ENCODE data around the gene PDLIM4.

The PDLIM4 gene

DNA sequence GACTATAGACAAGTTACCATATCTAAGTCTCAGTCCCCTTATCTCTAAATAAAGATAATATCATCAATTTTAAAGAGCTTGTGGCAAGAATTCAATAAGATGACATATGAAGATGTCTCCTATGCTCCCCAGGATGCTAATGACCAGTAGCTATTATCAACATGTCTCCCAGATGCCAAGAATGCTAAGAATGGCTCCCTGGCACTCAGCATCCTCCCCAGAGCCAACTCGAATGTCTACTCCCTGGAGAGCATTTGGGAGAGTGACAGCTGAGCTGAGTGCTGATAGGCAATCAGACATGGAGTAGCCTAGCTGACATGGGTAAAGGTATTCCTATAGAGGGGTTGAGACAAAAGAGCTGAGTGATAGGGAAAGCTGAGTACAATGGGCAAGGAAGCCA lies 45.7 kb upstream of the PDLIM4 start:
- no peak overlapping the region for H3K4me3 ChIP-seq (ENCODE audit: low read depth, low read length)
- DNase-seq: no peak
- no peaks in the 10 kb centered on the region for H3K9me3 ChIP-seq
- H3K27me3 ChIP-seq: no peaks in the 10 kb centered on the region
- peaks cover 3% of the 10 kb centered on the region; the same call in 1 of the 2 replicates for H3K4me1 ChIP-seq
- no peaks in the 10 kb centered on the region for H3K36me3 ChIP-seq
- TF ChIP-seq, protein P1, sequence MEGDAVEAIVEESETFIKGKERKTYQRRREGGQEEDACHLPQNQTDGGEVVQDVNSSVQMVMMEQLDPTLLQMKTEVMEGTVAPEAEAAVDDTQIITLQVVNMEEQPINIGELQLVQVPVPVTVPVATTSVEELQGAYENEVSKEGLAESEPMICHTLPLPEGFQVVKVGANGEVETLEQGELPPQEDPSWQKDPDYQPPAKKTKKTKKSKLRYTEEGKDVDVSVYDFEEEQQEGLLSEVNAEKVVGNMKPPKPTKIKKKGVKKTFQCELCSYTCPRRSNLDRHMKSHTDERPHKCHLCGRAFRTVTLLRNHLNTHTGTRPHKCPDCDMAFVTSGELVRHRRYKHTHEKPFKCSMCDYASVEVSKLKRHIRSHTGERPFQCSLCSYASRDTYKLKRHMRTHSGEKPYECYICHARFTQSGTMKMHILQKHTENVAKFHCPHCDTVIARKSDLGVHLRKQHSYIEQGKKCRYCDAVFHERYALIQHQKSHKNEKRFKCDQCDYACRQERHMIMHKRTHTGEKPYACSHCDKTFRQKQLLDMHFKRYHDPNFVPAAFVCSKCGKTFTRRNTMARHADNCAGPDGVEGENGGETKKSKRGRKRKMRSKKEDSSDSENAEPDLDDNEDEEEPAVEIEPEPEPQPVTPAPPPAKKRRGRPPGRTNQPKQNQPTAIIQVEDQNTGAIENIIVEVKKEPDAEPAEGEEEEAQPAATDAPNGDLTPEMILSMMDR (IDR thresholded peaks at IDR 0.05; ENCODE audit: low read depth, low read length): no peak

DNA sequence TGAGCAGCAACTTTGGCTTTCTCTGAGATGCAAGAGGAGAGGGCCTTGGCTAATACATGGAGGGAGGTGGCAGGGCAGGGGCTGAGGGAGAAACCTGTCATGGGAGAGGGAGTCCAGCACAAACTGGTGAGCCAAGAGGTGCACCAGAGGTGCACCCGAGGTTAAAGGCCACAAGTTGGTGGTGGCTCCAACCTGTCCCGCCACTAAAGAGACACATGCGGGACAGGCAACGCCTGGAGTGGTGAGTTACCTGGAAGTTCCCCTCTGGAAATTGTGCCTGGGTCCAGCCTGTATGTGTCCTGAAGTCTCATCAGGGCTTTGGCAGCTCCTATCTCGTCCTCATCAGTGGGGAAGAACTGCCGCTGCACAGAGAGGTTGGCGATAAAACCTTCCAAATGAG lies 43.8 kb upstream of the PDLIM4 start:
- Histone ChIP-seq H3K27me3 (no peaks in the 10 kb centered on the region), H3K4me1 (peaks cover 3% of the 10 kb centered on the region; the same call in 1 of the 2 replicates), H3K9me3 (no peaks in the 10 kb centered on the region), H3K4me3 (ENCODE audit: low read depth, low read length) (no peak overlapping the region), H3K36me3 (no peaks in the 10 kb centered on the region)
- TF ChIP-seq, protein P1 (IDR thresholded peaks at IDR 0.05; ENCODE audit: low read depth, low read length): no peak
- DNase-seq: no peak

DNA sequence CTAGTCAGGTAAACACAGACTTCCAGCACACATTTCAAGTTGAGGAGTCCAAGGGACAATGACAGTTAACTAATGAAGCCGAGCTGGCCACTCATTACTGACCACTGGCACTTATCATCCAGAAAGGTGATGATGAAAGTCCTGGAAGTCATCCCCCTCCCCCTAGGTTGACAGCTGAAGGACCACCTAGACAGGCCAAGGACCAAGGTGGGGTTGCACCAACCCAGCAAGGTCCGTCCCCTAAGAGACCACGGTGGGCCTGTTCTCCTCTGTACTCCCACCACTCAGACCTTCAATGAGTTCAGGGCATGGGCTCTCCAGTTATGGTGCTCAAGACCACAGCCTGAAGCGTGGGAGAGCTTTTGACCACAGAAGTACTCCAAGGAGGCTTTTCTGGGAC lies 43.0 kb upstream of the PDLIM4 start:
- TF ChIP-seq, protein P1 (IDR thresholded peaks at IDR 0.05; ENCODE audit: low read depth, low read length): no peak
- no peaks in the 10 kb centered on the region for H3K27me3 ChIP-seq
- no peak overlapping the region for H3K4me3 ChIP-seq (ENCODE audit: low read depth, low read length)
- peaks cover 3% of the 10 kb centered on the region; the same call in 1 of the 2 replicates for H3K4me1 ChIP-seq
- DNase-seq: no peak
- H3K36me3 ChIP-seq: no peaks in the 10 kb centered on the region
- no peaks in the 10 kb centered on the region for H3K9me3 ChIP-seq

DNA sequence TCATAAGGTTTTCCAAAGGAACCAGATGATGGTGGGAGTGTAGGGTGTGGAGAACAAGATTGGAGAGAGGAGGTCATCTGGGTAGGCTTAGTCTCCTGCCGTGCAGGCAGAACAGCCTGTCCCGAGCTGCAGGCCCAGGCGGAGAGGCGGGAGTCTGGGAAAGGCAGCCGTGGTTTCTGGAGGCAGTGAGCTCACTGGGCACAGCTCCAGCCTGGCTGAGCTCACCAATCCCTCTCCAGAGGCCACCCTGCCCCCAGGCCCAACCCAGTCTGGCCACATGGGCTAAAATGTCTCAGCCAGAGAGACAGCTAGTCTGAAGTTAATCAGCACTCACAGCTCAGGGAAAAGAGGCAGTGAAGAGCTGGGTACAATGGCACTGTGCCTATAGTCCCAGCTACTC lies 42.2 kb upstream of the PDLIM4 start:
- TF ChIP-seq, protein P1 (IDR thresholded peaks at IDR 0.05; ENCODE audit: low read depth, low read length): no peak
- DNase-seq: peak; percentile 89
- no peak overlapping the region for H3K4me3 ChIP-seq (ENCODE audit: low read depth, low read length)
- no peaks in the 10 kb centered on the region for H3K36me3 ChIP-seq
- H3K27me3 ChIP-seq: no peaks in the 10 kb centered on the region
- H3K4me1 ChIP-seq: peaks cover 3% of the 10 kb centered on the region; the same call in 1 of the 2 replicates
- no peaks in the 10 kb centered on the region for H3K9me3 ChIP-seq

DNA sequence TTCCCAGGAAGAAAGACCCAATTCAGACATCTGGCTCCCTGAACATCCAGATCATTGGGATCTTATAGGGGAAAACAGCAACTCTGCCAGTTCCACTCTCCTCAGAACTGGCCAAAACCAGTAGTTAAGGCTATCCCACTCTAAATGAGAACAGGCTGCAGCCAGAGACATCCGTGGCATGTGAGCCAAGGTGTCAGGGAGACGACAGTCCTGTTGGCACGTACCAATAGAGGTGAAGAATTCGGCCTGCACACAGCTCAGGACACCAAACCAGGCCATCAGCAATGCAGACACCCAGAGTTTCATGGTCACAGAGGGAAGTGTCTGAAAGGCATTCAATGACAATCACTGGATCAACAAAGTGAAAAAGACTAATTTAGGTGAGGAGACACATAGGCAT lies 39.2 kb upstream of the PDLIM4 start:
- Histone ChIP-seq H3K4me3 (ENCODE audit: low read depth, low read length) (no peak overlapping the region), H3K27me3 (no peaks in the 10 kb centered on the region), H3K36me3 (no peaks in the 10 kb centered on the region), H3K9me3 (no peaks in the 10 kb centered on the region), H3K4me1 (peaks cover 3% of the 10 kb centered on the region; the same call in 1 of the 2 replicates)
- DNase-seq: no peak
- TF ChIP-seq, protein P1 (IDR thresholded peaks at IDR 0.05; ENCODE audit: low read depth, low read length): no peak

DNA sequence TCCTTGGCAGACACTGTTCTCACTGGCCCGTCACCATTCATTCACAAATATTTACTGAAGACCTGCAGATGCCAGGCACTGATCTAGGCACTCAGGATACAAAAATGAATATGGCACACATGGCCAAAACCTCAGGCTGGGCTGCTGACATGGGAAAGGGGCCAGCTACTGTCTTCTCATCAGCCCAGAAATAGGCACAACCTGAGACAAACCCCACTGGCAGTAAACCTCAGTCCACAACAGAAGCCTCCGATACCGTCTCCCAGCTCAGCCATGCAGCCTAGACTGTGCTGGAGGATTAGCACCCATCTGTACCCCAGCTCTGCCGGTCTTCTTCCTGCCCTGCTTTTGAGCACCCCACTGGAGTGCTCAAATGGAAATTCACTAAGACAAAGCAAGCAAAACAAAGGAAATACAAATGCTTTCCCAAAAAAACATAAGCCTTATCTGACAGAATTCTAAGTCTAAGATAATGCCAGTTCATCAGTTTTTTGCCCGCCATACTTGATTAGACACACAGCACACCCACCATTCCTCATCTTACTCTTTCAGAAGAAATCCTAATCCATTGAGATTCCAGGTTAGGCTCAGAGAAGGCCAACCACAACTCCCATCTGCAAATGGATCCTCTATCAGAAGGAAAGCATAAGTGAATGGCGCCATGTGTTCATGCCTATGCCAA lies 38.1 kb upstream of the PDLIM4 start:
- Histone ChIP-seq H3K27me3 (no peaks in the 10 kb centered on the region), H3K4me1 (peaks cover 3% of the 10 kb centered on the region; the same call in 1 of the 2 replicates), H3K4me3 (ENCODE audit: low read depth, low read length) (no peak overlapping the region), H3K36me3 (no peaks in the 10 kb centered on the region), H3K9me3 (no peaks in the 10 kb centered on the region)
- DNase-seq: no peak
- TF ChIP-seq, protein P1 (IDR thresholded peaks at IDR 0.05; ENCODE audit: low read depth, low read length): no peak
